ENCODE measurements around the gene PTPRT. TPM values are rescaled to one million over a fixed set of nuclear protein-coding genes. Genes with fewer than 3 reads are reported as not detected.

PTPRT gene
- total RNA-seq, 1 donor from 2014 or later: not detected

DNA sequence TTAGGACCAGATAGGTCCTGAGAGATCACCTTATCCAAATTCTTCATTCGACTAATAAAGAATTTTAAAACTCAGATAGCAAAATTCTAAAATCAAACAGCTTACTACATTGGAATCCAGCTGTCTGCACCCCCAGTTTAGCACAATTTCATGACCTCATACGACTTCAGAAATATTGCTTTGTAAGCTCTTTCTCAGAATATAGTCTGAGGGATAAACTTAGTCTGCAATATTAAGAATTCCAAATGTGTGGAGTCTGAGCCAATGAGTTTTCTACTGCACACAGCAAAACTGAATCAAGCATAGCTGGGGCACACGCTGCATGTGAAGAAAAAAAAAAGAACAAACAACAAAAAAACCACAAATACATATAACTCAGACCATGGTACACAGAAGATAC lies 1029.9 kb downstream of the PTPRT start:
- H3K9me3 ChIP-seq: no peaks in the 10 kb centered on the region

DNA sequence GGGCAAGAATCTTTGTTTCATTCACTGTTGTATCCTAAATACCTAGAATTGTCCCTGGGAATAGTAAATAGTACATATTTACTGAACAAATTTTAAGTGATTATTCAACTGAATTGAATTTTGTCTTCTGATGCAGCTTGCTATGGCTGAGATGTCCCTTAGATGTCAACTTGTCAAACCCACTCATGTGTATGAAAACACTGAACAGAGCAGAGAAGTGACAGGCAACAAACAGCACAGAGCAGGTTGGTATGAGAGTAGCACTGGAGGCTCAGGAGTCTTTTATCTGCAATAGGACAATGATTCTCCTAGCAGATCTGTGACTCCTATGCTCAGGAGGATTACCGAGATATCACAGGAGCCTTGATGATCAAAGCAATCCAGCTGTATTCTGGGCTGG lies 1031.4 kb downstream of the PTPRT start:
- no peaks in the 10 kb centered on the region for H3K4me1 ChIP-seq
- TF ChIP-seq POLR2AphosphoS5 (IDR thresholded peaks at IDR 0.05; ENCODE audit: insufficient read depth in 1 of 2, low read depth in 1 of 2): no peak
- TF ChIP-seq POLR2A (IDR thresholded peaks at IDR 0.05): no peak

More for the DNA sequence above, 1029.9 kb downstream of the PTPRT start:
- Histone ChIP-seq H3K27me3 (no peaks in the 10 kb centered on the region), H3K4me3 (no peak overlapping the region), H3K27ac (no peak overlapping the region), H3K4me1 (no peaks in the 10 kb centered on the region), H3K36me3 (no peaks in the 10 kb centered on the region)
- no peak for DNase-seq (ENCODE audit: extremely low spot score in 2 of 2)
- TF ChIP-seq, protein P1, sequence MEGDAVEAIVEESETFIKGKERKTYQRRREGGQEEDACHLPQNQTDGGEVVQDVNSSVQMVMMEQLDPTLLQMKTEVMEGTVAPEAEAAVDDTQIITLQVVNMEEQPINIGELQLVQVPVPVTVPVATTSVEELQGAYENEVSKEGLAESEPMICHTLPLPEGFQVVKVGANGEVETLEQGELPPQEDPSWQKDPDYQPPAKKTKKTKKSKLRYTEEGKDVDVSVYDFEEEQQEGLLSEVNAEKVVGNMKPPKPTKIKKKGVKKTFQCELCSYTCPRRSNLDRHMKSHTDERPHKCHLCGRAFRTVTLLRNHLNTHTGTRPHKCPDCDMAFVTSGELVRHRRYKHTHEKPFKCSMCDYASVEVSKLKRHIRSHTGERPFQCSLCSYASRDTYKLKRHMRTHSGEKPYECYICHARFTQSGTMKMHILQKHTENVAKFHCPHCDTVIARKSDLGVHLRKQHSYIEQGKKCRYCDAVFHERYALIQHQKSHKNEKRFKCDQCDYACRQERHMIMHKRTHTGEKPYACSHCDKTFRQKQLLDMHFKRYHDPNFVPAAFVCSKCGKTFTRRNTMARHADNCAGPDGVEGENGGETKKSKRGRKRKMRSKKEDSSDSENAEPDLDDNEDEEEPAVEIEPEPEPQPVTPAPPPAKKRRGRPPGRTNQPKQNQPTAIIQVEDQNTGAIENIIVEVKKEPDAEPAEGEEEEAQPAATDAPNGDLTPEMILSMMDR (IDR thresholded peaks at IDR 0.05): no peak
- TF ChIP-seq POLR2A (IDR thresholded peaks at IDR 0.05) (no peak), POLR2AphosphoS5 (IDR thresholded peaks at IDR 0.05; ENCODE audit: insufficient read depth in 1 of 2, low read depth in 1 of 2) (no peak)
- intact Hi-C loops (cut with DNase I): no loop called here

DNA sequence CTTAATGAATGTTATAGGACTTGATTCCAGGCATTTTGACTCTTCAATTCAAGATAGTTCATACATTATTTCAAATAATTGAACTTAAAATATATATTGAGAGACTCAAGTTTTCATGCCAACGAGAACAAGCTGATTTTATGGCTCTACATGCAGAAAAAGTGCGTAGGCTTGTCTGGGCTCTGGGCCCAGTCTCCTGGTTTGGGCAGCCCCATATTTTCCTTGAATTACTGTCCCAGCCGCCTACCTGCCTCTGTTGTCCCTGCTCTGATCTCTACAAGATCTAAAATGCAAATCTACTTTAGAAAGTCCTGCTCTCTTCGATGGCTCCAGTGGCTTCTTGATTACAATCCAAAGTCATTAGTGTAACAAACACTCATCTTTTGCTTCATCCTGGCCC lies 1034.1 kb downstream of the PTPRT start:
- H3K27ac ChIP-seq: no peak overlapping the region
- no peaks in the 10 kb centered on the region for H3K9me3 ChIP-seq
- TF ChIP-seq POLR2A (IDR thresholded peaks at IDR 0.05) (no peak), POLR2AphosphoS5 (IDR thresholded peaks at IDR 0.05; ENCODE audit: insufficient read depth in 1 of 2, low read depth in 1 of 2) (no peak)
- TF ChIP-seq, protein P1 (IDR thresholded peaks at IDR 0.05): no peak
- H3K4me3 ChIP-seq: no peak overlapping the region
- DNase-seq (ENCODE audit: extremely low spot score in 2 of 2): no peak
- intact Hi-C loops (cut with DNase I): no loop called here
- H3K36me3 ChIP-seq: no peaks in the 10 kb centered on the region
- no peaks in the 10 kb centered on the region for H3K27me3 ChIP-seq
- H3K4me1 ChIP-seq: no peaks in the 10 kb centered on the region

More for the DNA sequence above, 1031.4 kb downstream of the PTPRT start:
- H3K36me3 ChIP-seq: no peaks in the 10 kb centered on the region
- intact Hi-C loops (cut with DNase I): no loop called here
- no peak overlapping the region for H3K4me3 ChIP-seq
- no peaks in the 10 kb centered on the region for H3K9me3 ChIP-seq
- no peak for DNase-seq (ENCODE audit: extremely low spot score in 2 of 2)
- no peak overlapping the region for H3K27ac ChIP-seq
- H3K27me3 ChIP-seq: no peaks in the 10 kb centered on the region

DNA sequence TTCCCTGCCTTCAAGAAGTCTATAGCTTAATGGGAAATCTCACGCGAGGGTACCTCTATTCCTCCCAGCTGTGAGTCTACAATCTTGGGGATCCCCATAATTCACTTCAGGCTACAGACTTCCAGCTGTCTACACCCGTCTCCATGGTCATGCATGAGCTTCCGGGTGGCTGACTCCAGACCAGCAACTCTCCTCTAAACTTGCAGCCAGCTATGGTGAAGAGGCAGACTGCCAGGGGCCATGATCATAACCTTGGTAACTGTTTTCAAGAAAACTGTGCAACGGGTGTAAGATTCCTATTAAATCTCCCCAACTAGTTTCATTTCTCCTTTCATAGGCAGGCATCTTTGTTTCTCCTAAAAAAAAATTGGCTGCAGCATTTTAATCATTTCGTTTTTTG lies 1037.1 kb downstream of the PTPRT start:
- Histone ChIP-seq H3K9me3 (no peaks in the 10 kb centered on the region), H3K27me3 (no peaks in the 10 kb centered on the region), H3K36me3 (no peaks in the 10 kb centered on the region), H3K4me3 (no peak overlapping the region), H3K27ac (no peak overlapping the region), H3K4me1 (no peaks in the 10 kb centered on the region)
- intact Hi-C loops (cut with DNase I): no loop called here
- DNase-seq (ENCODE audit: extremely low spot score in 2 of 2): no peak
- TF ChIP-seq, protein P1 (IDR thresholded peaks at IDR 0.05): no peak
- TF ChIP-seq POLR2AphosphoS5 (IDR thresholded peaks at IDR 0.05; ENCODE audit: insufficient read depth in 1 of 2, low read depth in 1 of 2) (no peak), POLR2A (IDR thresholded peaks at IDR 0.05) (no peak)

DNA sequence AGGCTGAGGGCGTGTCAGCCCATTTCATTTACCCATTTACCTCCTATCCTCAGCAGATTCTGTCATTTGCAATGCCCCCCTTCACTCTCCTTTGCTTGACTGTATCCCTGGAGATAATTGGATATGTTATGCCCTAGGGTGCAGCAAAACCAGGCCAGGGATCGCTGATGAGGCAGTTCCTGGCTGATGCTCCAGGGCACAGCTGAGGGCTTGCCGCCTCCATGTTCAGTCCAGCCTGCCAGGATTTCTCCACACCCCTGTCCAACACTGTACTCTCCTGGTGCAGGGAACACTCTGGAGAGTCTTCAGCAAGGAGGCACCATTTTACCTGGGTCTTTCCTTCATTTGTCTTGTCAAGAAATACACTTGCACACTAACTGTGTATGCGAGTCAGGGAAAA lies 1039.5 kb downstream of the PTPRT start:
- intact Hi-C loops (cut with DNase I): no loop called here
- DNase-seq (ENCODE audit: extremely low spot score in 2 of 2): no peak
- Histone ChIP-seq H3K27ac (no peak overlapping the region), H3K27me3 (no peaks in the 10 kb centered on the region), H3K4me1 (no peaks in the 10 kb centered on the region), H3K9me3 (no peaks in the 10 kb centered on the region), H3K4me3 (no peak overlapping the region), H3K36me3 (no peaks in the 10 kb centered on the region)
- TF ChIP-seq POLR2AphosphoS5 (IDR thresholded peaks at IDR 0.05; ENCODE audit: insufficient read depth in 1 of 2, low read depth in 1 of 2): no peak
- TF ChIP-seq, protein P1 (IDR thresholded peaks at IDR 0.05): no peak
